ELR (cell line): ENCODE measurements around the gene MYO3B.

Experiments
- DNase-seq: peaks from one replicate; pipeline ENCODE4 v3.0.0-alpha.2; 2015; ENCODE audit warnings: low read depth

Gene MYO3B

GRCh38 chr2:170177950-170178781 lies at the start of gene MYO3B:
Gene MYO3B (plus strand): TSS chr2:170178147. CDS start chr2:170178288, 141 bp downstream.
- DNase-seq: peak; percentile 56

- no peak for DNase-seq
Observed at GRCh38 chr2:170139276-170139967, 38.5 kb upstream of the MYO3B start.

- DNase-seq: no peak
Observed at GRCh38 chr2:170140561-170140960, 37.4 kb upstream of the MYO3B start.

GRCh38 chr2:170141865-170142264 lies 36.1 kb upstream of the MYO3B start:
- DNase-seq: no peak

- DNase-seq: no peak
Observed at GRCh38 chr2:170142502-170142901, 35.4 kb upstream of the MYO3B start.

- no peak for DNase-seq
Observed at GRCh38 chr2:170143045-170143717, 34.8 kb upstream of the MYO3B start.

- no peak for DNase-seq
Observed at GRCh38 chr2:170144761-170145160, 33.2 kb upstream of the MYO3B start.

- DNase-seq: peak; percentile 33
Observed at GRCh38 chr2:170145191-170145590, 32.8 kb upstream of the MYO3B start.

GRCh38 chr2:170145675-170146432 lies 32.1 kb upstream of the MYO3B start:
- DNase-seq: peak; percentile 9

- no peak for DNase-seq
Observed at GRCh38 chr2:170146784-170147183, 31.2 kb upstream of the MYO3B start.

- DNase-seq: no peak
Observed at GRCh38 chr2:170147576-170147975, 30.4 kb upstream of the MYO3B start.

GRCh38 chr2:170148161-170148560 lies 29.8 kb upstream of the MYO3B start:
- peak; percentile 44 for DNase-seq

- no peak for DNase-seq
Observed at GRCh38 chr2:170152421-170152820, 25.5 kb upstream of the MYO3B start.

GRCh38 chr2:170155022-170155722 lies 22.8 kb upstream of the MYO3B start:
- DNase-seq: peak; percentile 76

- DNase-seq: peak; percentile 30
Observed at GRCh38 chr2:170155723-170156253, 22.2 kb upstream of the MYO3B start.

GRCh38 chr2:170156592-170156991 lies 21.4 kb upstream of the MYO3B start:
- peak; percentile 46 for DNase-seq

- peak; percentile 87 for DNase-seq
Observed at GRCh38 chr2:170157025-170157684, 20.8 kb upstream of the MYO3B start.

GRCh38 chr2:170159060-170159459 lies 18.9 kb upstream of the MYO3B start:
- DNase-seq: no peak

GRCh38 chr2:170161516-170162270 lies 16.3 kb upstream of the MYO3B start:
- no peak for DNase-seq

- DNase-seq: peak; percentile 86
Observed at GRCh38 chr2:170162271-170162632, 15.7 kb upstream of the MYO3B start.
